ENCODE results near the gene C3orf33.

- TF ChIP-seq OSR1 (CRISPR knock-in tag; IDR thresholded peaks at IDR 0.05) = no peak
- TF ChIP-seq TCF4 (CRISPR knock-in tag; IDR thresholded peaks at IDR 0.05; ENCODE audit: borderline replicate concordance) = no peak
- no peak for TF ChIP-seq BACH2 (CRISPR knock-in tag; IDR thresholded peaks at IDR 0.05; ENCODE audit: borderline replicate concordance)
- no peak for TF ChIP-seq TOX (CRISPR knock-in tag; IDR thresholded peaks at IDR 0.05; ENCODE audit: borderline replicate concordance)
- TF ChIP-seq, protein P1, sequence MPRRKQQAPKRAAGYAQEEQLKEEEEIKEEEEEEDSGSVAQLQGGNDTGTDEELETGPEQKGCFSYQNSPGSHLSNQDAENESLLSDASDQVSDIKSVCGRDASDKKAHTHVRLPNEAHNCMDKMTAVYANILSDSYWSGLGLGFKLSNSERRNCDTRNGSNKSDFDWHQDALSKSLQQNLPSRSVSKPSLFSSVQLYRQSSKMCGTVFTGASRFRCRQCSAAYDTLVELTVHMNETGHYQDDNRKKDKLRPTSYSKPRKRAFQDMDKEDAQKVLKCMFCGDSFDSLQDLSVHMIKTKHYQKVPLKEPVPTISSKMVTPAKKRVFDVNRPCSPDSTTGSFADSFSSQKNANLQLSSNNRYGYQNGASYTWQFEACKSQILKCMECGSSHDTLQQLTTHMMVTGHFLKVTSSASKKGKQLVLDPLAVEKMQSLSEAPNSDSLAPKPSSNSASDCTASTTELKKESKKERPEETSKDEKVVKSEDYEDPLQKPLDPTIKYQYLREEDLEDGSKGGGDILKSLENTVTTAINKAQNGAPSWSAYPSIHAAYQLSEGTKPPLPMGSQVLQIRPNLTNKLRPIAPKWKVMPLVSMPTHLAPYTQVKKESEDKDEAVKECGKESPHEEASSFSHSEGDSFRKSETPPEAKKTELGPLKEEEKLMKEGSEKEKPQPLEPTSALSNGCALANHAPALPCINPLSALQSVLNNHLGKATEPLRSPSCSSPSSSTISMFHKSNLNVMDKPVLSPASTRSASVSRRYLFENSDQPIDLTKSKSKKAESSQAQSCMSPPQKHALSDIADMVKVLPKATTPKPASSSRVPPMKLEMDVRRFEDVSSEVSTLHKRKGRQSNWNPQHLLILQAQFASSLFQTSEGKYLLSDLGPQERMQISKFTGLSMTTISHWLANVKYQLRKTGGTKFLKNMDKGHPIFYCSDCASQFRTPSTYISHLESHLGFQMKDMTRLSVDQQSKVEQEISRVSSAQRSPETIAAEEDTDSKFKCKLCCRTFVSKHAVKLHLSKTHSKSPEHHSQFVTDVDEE (CRISPR knock-in tag; IDR thresholded peaks at IDR 0.05) = no peak
- TF ChIP-seq ZNF8 (CRISPR knock-in tag; IDR thresholded peaks at IDR 0.05) = no peak
- TF ChIP-seq, protein P2, sequence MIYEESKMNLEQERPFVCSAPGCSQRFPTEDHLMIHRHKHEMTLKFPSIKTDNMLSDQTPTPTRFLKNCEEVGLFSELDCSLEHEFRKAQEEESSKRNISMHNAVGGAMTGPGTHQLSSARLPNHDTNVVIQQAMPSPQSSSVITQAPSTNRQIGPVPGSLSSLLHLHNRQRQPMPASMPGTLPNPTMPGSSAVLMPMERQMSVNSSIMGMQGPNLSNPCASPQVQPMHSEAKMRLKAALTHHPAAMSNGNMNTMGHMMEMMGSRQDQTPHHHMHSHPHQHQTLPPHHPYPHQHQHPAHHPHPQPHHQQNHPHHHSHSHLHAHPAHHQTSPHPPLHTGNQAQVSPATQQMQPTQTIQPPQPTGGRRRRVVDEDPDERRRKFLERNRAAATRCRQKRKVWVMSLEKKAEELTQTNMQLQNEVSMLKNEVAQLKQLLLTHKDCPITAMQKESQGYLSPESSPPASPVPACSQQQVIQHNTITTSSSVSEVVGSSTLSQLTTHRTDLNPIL (CRISPR knock-in tag; IDR thresholded peaks at IDR 0.05; ENCODE audit: low read depth) = no peak
- TF ChIP-seq ARNTL (CRISPR knock-in tag; IDR thresholded peaks at IDR 0.05; ENCODE audit: borderline replicate concordance, low read depth) = no peak
- no peak for TF ChIP-seq RARB (CRISPR knock-in tag; IDR thresholded peaks at IDR 0.05)
- TF ChIP-seq ZFP3 (CRISPR knock-in tag; IDR thresholded peaks at IDR 0.05) = no peak
- TF ChIP-seq ZFP30 (CRISPR knock-in tag; IDR thresholded peaks at IDR 0.05) = no peak
- no peak for TF ChIP-seq ZC3H10 (CRISPR knock-in tag; IDR thresholded peaks at IDR 0.05)
- no peak for TF ChIP-seq PATZ1 (CRISPR knock-in tag; IDR thresholded peaks at IDR 0.05; ENCODE audit: borderline replicate concordance)
Measured at GRCh38 chr3:155744010-155744625, 62.0 kb downstream of the C3orf33 start.
